Caco-2 (cell line): Measurements from ENCODE around the gene PAPPA2. TPM values are rescaled to one million over a fixed set of nuclear protein-coding genes. Genes with fewer than 3 reads are reported as not detected.

Source experiments
- BruUV-seq: library from RNA; stranded (reverse); fragments of 400-500 nt; replicated peaks from 2 replicates; lab custom pipeline; 2021; lab: Mats Ljungman, UMichigan
- CTCF ChIA-PET: fragments of 300-600 bp; sonication (Branson Sonifier 250); formaldehyde crosslinking; loops from one replicate; lab custom pipeline; 2022; ENCODE audit warnings: antibody characterized with exemption; lab: Charles Lee
- POLR2A ChIA-PET: fragments of 300-600 bp; sonication (Branson Sonifier 250); formaldehyde crosslinking; loops from one replicate; lab custom pipeline; 2022; ENCODE audit warnings: antibody characterized with exemption; lab: Charles Lee
- DNase-seq, 2 experiments: peaks; one replicate each; pipeline versions ENCODE4 v3.0.0 to v3.0.0-alpha.2; 2020 to 2022
- H3K27me3 ChIP-seq: replicated peaks from 2 replicates; pipeline ENCODE4 v1.6.0; 2011; ENCODE audit warnings: low read length; ENCODE audit not compliant: control insufficient read depth, insufficient read depth
- H3K36me3 ChIP-seq: 2 replicates; pipeline ENCODE4 v1.5.1; 2011; ENCODE audit warnings: low read length; ENCODE audit not compliant: control insufficient read depth, insufficient read depth
- H3K4me1 ChIP-seq: fragments of 250-450 bp; sonication (Bioruptor Pico); 2 replicates; pipeline ENCODE4 v1.5.1; 2020; ENCODE audit warnings: mild to moderate bottlenecking
- H3K4me3 ChIP-seq: 2 replicates; pipeline ENCODE4 v1.5.1; 2011; ENCODE audit warnings: low read depth, mild to moderate bottlenecking, control low read depth, low read length
- H3K9me3 ChIP-seq: fragments of 250-450 bp; sonication (Bioruptor Pico); 2 replicates; pipeline ENCODE4 v1.5.1; 2020; ENCODE audit warnings: mild to moderate bottlenecking, moderate library complexity
- H3K27ac Mint-ChIP-seq: one replicate; pipeline ENCODE4 v1.8.0; 2022; ENCODE audit warnings: mixed read lengths; ENCODE audit not compliant: unreplicated experiment
- H3K27me3 Mint-ChIP-seq: one replicate; pipeline ENCODE4 v1.8.0; 2022; ENCODE audit warnings: mixed read lengths; ENCODE audit not compliant: insufficient read depth, unreplicated experiment
- H3K36me3 Mint-ChIP-seq: one replicate; pipeline ENCODE4 v1.8.0; 2022; ENCODE audit warnings: mild to moderate bottlenecking, mixed read lengths; ENCODE audit not compliant: insufficient read depth, unreplicated experiment
- H3K4me1 Mint-ChIP-seq: one replicate; pipeline ENCODE4 v1.8.0; 2022; ENCODE audit warnings: low read depth, mixed read lengths; ENCODE audit not compliant: unreplicated experiment
- H3K4me3 Mint-ChIP-seq: one replicate; pipeline ENCODE4 v1.8.0; 2022; ENCODE audit warnings: mild to moderate bottlenecking, moderate library complexity, mixed read lengths; ENCODE audit not compliant: unreplicated experiment
- H3K9me3 Mint-ChIP-seq: one replicate; pipeline ENCODE4 v1.8.0; 2022; ENCODE audit warnings: mixed read lengths; ENCODE audit not compliant: unreplicated experiment
- intact Hi-C: fragments of 100-400 bp; cut with micrococcal nuclease; formaldehyde crosslinking; loops from one replicate; pipeline ENCODE4 v1.10.0; 2022; ENCODE audit not compliant: unreplicated experiment
- total RNA-seq: library from RNA; stranded (reverse); gene quantifications from 2 replicates; pipeline ENCODE4 v1.2.3, GENCODE V29; 2022
- TF ChIP-seq, protein P1 (sequence below), 2 experiments: fragments of 200-600 bp in 1 of 2; IDR thresholded peaks; 1 replicate in 1 of 2; 2 replicates in 1 of 2; pipeline versions ENCODE4 v1.5.1 to v1.8.0; 2011 to 2022; ENCODE audit warnings: antibody characterized with exemption in 1 of 2, control low read depth in 1 of 2, inconsistent platforms in 1 of 2, low read depth in 1 of 2, low read length in 1 of 2, mild to moderate bottlenecking in 1 of 2, moderate library complexity in 1 of 2; ENCODE audit not compliant: insufficient read depth in 1 of 2, severe bottlenecking in 1 of 2, unreplicated experiment in 1 of 2

Gene PAPPA2
- total RNA-seq, 1 experiment from 2014 or later: 0.18 TPM

DNA sequence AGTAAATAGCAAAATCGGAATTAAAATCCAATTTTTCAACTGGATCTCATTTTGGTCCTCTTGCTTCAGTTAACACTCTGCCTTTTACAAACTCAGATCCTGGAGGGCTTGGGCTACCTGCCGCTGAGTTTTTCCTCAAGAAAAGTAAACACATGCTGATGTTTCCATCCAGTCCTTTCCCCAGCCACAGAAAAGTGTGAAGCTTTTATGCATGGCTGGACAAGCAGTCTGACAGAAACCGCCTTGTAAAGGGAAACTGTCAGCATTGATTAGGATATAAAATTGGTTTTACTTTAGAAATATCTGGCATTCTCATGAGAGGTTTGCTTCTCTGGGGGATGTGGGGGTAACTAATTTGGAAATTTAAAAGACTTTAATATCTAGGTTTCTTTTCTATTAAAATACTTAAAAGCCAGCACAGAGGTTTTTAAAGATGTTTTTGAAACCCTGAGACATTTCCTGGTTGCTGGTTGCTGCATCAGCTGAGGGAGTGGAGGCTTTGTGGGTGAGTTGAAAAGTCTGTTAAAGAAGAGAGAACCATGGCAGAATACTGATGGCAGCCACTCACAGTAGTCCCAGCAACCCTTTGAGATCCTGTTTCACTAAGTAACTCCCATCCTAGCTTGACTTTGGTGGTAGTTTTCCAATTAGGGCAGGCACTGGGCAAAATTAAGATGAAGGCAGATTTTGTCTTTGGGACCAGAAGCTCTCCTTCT, 238.3 kb downstream of the PAPPA2 start:
- H3K27me3 ChIP-seq: no peaks in the 10 kb centered on the region
- H3K9me3 Mint-ChIP-seq: no peaks in the 10 kb centered on the region
- POLR2A ChIA-PET: no interaction called here
- H3K4me1 ChIP-seq: no peaks in the 10 kb centered on the region
- no peak overlapping the region for H3K4me3 Mint-ChIP-seq
- CTCF ChIA-PET: no interaction called here
- no peaks in the 10 kb centered on the region for H3K36me3 ChIP-seq
- TF ChIP-seq, protein P1, sequence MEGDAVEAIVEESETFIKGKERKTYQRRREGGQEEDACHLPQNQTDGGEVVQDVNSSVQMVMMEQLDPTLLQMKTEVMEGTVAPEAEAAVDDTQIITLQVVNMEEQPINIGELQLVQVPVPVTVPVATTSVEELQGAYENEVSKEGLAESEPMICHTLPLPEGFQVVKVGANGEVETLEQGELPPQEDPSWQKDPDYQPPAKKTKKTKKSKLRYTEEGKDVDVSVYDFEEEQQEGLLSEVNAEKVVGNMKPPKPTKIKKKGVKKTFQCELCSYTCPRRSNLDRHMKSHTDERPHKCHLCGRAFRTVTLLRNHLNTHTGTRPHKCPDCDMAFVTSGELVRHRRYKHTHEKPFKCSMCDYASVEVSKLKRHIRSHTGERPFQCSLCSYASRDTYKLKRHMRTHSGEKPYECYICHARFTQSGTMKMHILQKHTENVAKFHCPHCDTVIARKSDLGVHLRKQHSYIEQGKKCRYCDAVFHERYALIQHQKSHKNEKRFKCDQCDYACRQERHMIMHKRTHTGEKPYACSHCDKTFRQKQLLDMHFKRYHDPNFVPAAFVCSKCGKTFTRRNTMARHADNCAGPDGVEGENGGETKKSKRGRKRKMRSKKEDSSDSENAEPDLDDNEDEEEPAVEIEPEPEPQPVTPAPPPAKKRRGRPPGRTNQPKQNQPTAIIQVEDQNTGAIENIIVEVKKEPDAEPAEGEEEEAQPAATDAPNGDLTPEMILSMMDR (IDR thresholded peaks at IDR 0.05; ENCODE audit: insufficient read depth in 1 of 2, low read depth in 1 of 2, low read length in 1 of 2, severe bottlenecking in 1 of 2, unreplicated experiment in 1 of 2): no peak
- H3K27ac Mint-ChIP-seq: no peak overlapping the region
- DNase-seq: no peak
- no peaks in the 10 kb centered on the region for H3K36me3 Mint-ChIP-seq
- no peaks in the 10 kb centered on the region for H3K4me1 Mint-ChIP-seq
- peaks cover 3% of the 10 kb centered on the region for H3K27me3 Mint-ChIP-seq
- no peaks in the 10 kb centered on the region for H3K9me3 ChIP-seq
- no TSS peak for BruUV-seq
- no peak overlapping the region for H3K4me3 ChIP-seq
- intact Hi-C loops: no loop called here

GRCh38 chr1:176702901-176703300, 239.9 kb downstream of the PAPPA2 start:
- ChIA-PET POLR2A (no interaction called here), CTCF (no interaction called here)
- intact Hi-C loops: no loop called here
- no TSS peak for BruUV-seq
- no peaks in the 10 kb centered on the region for H3K9me3 ChIP-seq
- H3K4me1 Mint-ChIP-seq: no peaks in the 10 kb centered on the region
- H3K27ac Mint-ChIP-seq: no peak overlapping the region
- H3K4me3 ChIP-seq: no peak overlapping the region
- H3K27me3 ChIP-seq: no peaks in the 10 kb centered on the region
- peaks cover 5% of the 10 kb centered on the region for H3K27me3 Mint-ChIP-seq
- no peaks in the 10 kb centered on the region for H3K36me3 ChIP-seq
- H3K4me3 Mint-ChIP-seq: no peak overlapping the region
- no peak for DNase-seq
- no peaks in the 10 kb centered on the region for H3K9me3 Mint-ChIP-seq
- TF ChIP-seq, protein P1 (IDR thresholded peaks at IDR 0.05; ENCODE audit: insufficient read depth in 1 of 2, low read depth in 1 of 2, low read length in 1 of 2, severe bottlenecking in 1 of 2, unreplicated experiment in 1 of 2): no peak
- no peaks in the 10 kb centered on the region for H3K4me1 ChIP-seq
- no peaks in the 10 kb centered on the region for H3K36me3 Mint-ChIP-seq

DNA sequence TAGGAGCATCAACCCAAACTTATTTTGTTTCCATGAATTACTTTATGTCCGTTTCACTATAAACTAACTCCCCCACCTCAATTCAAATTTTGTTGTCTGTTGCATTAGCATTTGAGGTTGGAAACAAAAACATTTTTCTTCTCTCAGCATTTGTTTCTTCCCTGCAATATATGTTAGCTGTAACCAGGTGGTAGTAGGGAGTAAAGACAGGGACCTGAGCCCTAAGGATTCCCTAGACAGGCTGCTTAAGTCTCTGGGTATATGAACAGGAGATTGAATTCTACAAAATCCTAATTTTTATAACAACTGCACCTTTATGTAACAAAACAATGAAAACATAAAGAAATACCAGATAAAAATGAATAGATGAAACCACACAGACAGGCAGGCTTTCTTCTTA, 242.6 kb downstream of the PAPPA2 start:
- Histone ChIP-seq H3K36me3 (no peaks in the 10 kb centered on the region), H3K4me1 (no peaks in the 10 kb centered on the region), H3K9me3 (no peaks in the 10 kb centered on the region), H3K4me3 (no peak overlapping the region), H3K27me3 (no peaks in the 10 kb centered on the region)
- BruUV-seq: no TSS peak
- Mint-ChIP-seq H3K27ac (no peak overlapping the region), H3K4me3 (no peak overlapping the region), H3K27me3 (peaks cover 5% of the 10 kb centered on the region), H3K36me3 (no peaks in the 10 kb centered on the region), H3K9me3 (no peaks in the 10 kb centered on the region), H3K4me1 (no peaks in the 10 kb centered on the region)
- TF ChIP-seq, protein P1 (IDR thresholded peaks at IDR 0.05; ENCODE audit: insufficient read depth in 1 of 2, low read depth in 1 of 2, low read length in 1 of 2, severe bottlenecking in 1 of 2, unreplicated experiment in 1 of 2): no peak
- intact Hi-C loops: no loop called here
- POLR2A ChIA-PET: no interaction called here
- DNase-seq: no peak
- CTCF ChIA-PET: no interaction called here
